ENCODE results near the gene PIK3R1. TPM values are rescaled to one million over a fixed set of nuclear protein-coding genes. Genes with fewer than 3 reads are reported as not detected.
"Not testable (repeated sequence)": the region's sequence is repeated elsewhere in the genome, so short reads cannot be mapped to it uniquely, and the experiment has no call there.

The PIK3R1 gene
- total and polyA plus RNA-seq, 2 experiments from 2014 or later = 5.9 to 9.8 TPM

DNA sequence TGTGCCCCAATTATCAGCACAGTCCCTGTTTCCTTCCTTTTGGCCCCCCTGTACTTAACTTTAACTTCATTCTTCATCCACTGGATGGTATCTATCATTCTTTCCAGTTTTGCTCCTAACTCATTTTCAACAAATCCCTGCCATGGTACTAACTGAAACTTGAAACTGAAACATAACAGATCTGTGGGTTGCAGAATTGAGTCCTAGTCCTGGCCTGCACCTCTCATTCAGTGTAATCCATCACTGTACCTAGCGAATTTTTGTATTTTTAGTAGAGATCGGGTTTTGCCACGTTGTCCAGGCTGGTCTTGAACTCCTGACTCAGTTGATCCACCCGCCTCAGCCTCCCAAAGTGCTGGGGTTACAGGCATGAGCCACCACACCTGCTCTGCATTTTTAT lies 15.3 kb upstream of the PIK3R1 start:
- no peaks in the 10 kb centered on the region for H3K9me3 Mint-ChIP-seq
- H2AFZ ChIP-seq = no peak overlapping the region
- H3K4me1 ChIP-seq (ENCODE audit: insufficient read depth) = 0 out of 2 replicates have a peak, but pooled peaks cover under 1% of the 10 kb centered on the region
- H3K4me1 Mint-ChIP-seq = no peaks in the 10 kb centered on the region
- no peak overlapping the region for H3K27ac ChIP-seq (ENCODE audit: low read depth)
- DNase-seq (ENCODE audit: low spot score) = no peak
- no peak overlapping the region for H3K4me2 ChIP-seq
- H3K79me2 ChIP-seq (replicated peaks; ENCODE audit: insufficient read depth) = no peaks in the 10 kb centered on the region
- no peak for ATAC-seq
- no peaks in the 10 kb centered on the region for H4K20me1 ChIP-seq (replicated peaks; ENCODE audit: insufficient read depth)
- H3K27me3 Mint-ChIP-seq (ENCODE audit: insufficient read depth, low read depth, poor library complexity) = peaks cover 1% of the 10 kb centered on the region
- no peaks in the 10 kb centered on the region for H3K36me3 Mint-ChIP-seq (ENCODE audit: low read depth)
- no peaks in the 10 kb centered on the region for H3K36me3 ChIP-seq (ENCODE audit: insufficient read depth)
- no peak for TF ChIP-seq EZH2phosphoT487 (IDR thresholded peaks at IDR 0.05; ENCODE audit: unreplicated experiment)
- no peak for TF ChIP-seq CREB1 (CRISPR knock-in tag; IDR thresholded peaks at IDR 0.05; ENCODE audit: low read depth)
- no peak for TF ChIP-seq JUNB (IDR thresholded peaks at IDR 0.05; ENCODE audit: unreplicated experiment)
- TF ChIP-seq, protein P1, sequence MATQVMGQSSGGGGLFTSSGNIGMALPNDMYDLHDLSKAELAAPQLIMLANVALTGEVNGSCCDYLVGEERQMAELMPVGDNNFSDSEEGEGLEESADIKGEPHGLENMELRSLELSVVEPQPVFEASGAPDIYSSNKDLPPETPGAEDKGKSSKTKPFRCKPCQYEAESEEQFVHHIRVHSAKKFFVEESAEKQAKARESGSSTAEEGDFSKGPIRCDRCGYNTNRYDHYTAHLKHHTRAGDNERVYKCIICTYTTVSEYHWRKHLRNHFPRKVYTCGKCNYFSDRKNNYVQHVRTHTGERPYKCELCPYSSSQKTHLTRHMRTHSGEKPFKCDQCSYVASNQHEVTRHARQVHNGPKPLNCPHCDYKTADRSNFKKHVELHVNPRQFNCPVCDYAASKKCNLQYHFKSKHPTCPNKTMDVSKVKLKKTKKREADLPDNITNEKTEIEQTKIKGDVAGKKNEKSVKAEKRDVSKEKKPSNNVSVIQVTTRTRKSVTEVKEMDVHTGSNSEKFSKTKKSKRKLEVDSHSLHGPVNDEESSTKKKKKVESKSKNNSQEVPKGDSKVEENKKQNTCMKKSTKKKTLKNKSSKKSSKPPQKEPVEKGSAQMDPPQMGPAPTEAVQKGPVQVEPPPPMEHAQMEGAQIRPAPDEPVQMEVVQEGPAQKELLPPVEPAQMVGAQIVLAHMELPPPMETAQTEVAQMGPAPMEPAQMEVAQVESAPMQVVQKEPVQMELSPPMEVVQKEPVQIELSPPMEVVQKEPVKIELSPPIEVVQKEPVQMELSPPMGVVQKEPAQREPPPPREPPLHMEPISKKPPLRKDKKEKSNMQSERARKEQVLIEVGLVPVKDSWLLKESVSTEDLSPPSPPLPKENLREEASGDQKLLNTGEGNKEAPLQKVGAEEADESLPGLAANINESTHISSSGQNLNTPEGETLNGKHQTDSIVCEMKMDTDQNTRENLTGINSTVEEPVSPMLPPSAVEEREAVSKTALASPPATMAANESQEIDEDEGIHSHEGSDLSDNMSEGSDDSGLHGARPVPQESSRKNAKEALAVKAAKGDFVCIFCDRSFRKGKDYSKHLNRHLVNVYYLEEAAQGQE (IDR thresholded peaks at IDR 0.05; ENCODE audit: unreplicated experiment) = no peak
- TF ChIP-seq ZNF331 (CRISPR knock-in tag; IDR thresholded peaks at IDR 0.05; ENCODE audit: low read depth) = no peak
- TF ChIP-seq EZH2 (IDR thresholded peaks at IDR 0.05; ENCODE audit: low read depth, unreplicated experiment) = no peak
- TF ChIP-seq NANOG (IDR thresholded peaks at IDR 0.05; ENCODE audit: borderline replicate concordance) = no peak
- TF ChIP-seq, protein P2, sequence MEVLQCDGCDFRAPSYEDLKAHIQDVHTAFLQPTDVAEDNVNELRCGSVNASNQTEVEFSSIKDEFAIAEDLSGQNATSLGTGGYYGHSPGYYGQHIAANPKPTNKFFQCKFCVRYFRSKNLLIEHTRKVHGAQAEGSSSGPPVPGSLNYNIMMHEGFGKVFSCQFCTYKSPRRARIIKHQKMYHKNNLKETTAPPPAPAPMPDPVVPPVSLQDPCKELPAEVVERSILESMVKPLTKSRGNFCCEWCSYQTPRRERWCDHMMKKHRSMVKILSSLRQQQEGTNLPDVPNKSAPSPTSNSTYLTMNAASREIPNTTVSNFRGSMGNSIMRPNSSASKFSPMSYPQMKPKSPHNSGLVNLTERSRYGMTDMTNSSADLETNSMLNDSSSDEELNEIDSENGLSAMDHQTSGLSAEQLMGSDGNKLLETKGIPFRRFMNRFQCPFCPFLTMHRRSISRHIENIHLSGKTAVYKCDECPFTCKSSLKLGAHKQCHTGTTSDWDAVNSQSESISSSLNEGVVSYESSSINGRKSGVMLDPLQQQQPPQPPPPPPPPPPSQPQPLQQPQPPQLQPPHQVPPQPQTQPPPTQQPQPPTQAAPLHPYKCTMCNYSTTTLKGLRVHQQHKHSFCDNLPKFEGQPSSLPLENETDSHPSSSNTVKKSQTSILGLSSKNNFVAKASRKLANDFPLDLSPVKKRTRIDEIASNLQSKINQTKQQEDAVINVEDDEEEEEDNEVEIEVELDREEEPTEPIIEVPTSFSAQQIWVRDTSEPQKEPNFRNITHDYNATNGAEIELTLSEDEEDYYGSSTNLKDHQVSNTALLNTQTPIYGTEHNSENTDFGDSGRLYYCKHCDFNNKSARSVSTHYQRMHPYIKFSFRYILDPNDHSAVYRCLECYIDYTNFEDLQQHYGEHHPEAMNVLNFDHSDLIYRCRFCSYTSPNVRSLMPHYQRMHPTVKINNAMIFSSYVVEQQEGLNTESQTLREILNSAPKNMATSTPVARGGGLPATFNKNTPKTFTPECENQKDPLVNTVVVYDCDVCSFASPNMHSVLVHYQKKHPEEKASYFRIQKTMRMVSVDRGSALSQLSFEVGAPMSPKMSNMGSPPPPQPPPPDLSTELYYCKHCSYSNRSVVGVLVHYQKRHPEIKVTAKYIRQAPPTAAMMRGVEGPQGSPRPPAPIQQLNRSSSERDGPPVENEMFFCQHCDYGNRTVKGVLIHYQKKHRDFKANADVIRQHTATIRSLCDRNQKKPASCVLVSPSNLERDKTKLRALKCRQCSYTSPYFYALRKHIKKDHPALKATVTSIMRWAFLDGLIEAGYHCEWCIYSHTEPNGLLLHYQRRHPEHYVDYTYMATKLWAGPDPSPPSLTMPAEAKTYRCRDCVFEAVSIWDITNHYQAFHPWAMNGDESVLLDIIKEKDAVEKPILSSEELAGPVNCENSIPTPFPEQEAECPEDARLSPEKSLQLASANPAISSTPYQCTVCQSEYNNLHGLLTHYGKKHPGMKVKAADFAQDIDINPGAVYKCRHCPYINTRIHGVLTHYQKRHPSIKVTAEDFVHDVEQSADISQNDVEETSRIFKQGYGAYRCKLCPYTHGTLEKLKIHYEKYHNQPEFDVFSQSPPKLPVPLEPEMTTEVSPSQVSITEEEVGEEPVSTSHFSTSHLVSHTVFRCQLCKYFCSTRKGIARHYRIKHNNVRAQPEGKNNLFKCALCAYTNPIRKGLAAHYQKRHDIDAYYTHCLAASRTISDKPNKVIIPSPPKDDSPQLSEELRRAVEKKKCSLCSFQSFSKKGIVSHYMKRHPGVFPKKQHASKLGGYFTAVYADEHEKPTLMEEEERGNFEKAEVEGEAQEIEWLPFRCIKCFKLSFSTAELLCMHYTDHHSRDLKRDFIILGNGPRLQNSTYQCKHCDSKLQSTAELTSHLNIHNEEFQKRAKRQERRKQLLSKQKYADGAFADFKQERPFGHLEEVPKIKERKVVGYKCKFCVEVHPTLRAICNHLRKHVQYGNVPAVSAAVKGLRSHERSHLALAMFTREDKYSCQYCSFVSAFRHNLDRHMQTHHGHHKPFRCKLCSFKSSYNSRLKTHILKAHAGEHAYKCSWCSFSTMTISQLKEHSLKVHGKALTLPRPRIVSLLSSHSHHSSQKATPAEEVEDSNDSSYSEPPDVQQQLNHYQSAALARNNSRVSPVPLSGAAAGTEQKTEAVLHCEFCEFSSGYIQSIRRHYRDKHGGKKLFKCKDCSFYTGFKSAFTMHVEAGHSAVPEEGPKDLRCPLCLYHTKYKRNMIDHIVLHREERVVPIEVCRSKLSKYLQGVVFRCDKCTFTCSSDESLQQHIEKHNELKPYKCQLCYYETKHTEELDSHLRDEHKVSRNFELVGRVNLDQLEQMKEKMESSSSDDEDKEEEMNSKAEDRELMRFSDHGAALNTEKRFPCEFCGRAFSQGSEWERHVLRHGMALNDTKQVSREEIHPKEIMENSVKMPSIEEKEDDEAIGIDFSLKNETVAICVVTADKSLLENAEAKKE (CRISPR knock-in tag; IDR thresholded peaks at IDR 0.05) = no peak
- no peak for TF ChIP-seq ZNF114 (CRISPR knock-in tag; IDR thresholded peaks at IDR 0.05)
- TF ChIP-seq, protein P3, sequence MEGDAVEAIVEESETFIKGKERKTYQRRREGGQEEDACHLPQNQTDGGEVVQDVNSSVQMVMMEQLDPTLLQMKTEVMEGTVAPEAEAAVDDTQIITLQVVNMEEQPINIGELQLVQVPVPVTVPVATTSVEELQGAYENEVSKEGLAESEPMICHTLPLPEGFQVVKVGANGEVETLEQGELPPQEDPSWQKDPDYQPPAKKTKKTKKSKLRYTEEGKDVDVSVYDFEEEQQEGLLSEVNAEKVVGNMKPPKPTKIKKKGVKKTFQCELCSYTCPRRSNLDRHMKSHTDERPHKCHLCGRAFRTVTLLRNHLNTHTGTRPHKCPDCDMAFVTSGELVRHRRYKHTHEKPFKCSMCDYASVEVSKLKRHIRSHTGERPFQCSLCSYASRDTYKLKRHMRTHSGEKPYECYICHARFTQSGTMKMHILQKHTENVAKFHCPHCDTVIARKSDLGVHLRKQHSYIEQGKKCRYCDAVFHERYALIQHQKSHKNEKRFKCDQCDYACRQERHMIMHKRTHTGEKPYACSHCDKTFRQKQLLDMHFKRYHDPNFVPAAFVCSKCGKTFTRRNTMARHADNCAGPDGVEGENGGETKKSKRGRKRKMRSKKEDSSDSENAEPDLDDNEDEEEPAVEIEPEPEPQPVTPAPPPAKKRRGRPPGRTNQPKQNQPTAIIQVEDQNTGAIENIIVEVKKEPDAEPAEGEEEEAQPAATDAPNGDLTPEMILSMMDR (conservative IDR thresholded peaks at IDR 0.05; ENCODE audit: low read depth in 2 of 2) = no peak
- TF ChIP-seq POLR2AphosphoS5 (IDR thresholded peaks at IDR 0.05; ENCODE audit: low read depth) = no peak
- no peak for TF ChIP-seq STAT1 (IDR thresholded peaks at IDR 0.05; ENCODE audit: unreplicated experiment)
- H3K27ac Mint-ChIP-seq = no peak overlapping the region
- no peaks in the 10 kb centered on the region for H3K27me3 ChIP-seq (ENCODE audit: insufficient read depth)
- H3K4me3 ChIP-seq = no peak overlapping the region
- H3F3A ChIP-seq (replicated peaks; ENCODE audit: low read depth) = no peaks in the 10 kb centered on the region
- H3K9me2 ChIP-seq (ENCODE audit: insufficient read depth) = peaks cover 4% of the 10 kb centered on the region; the same call in 1 of the 2 replicates
- no peak overlapping the region for H3K4me3 Mint-ChIP-seq

DNA sequence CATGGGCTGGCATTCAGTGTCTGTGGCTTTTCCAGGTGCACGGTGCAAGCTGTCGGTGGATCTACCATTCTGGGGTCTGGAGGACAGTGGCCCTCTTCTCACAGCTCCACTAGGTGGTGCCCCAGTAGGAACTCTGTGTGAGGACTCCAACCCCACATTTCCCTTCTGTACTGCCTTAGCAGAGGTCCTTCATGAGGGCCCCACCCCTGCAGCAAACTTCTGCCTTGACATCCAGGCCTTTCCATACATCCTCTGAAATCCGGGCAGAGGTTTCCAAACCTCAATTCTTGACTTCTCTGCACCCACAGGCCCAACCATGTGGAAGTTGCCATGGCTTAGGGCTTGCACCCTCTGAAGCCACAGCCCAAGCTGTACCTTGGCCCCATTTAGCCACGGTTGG lies 4.9 kb upstream of the PIK3R1 start:
- H3K4me2 ChIP-seq; H4K20me1 ChIP-seq (replicated peaks; ENCODE audit: insufficient read depth); H3K79me2 ChIP-seq (replicated peaks; ENCODE audit: insufficient read depth); H3K27ac ChIP-seq (ENCODE audit: low read depth); H2AFZ ChIP-seq; H3K9me2 ChIP-seq (ENCODE audit: insufficient read depth); ATAC-seq; H3K4me1 ChIP-seq (ENCODE audit: insufficient read depth); H3K36me3 ChIP-seq (ENCODE audit: insufficient read depth); H3K27me3 Mint-ChIP-seq (ENCODE audit: insufficient read depth, low read depth, poor library complexity); DNase-seq (ENCODE audit: low spot score); H3F3A ChIP-seq (replicated peaks; ENCODE audit: low read depth); H3K4me3 Mint-ChIP-seq; H3K4me3 ChIP-seq; H3K27ac Mint-ChIP-seq: not testable (repeated sequence)
- H3K4me1 Mint-ChIP-seq = peaks cover 12% of the 10 kb centered on the region
- H3K36me3 Mint-ChIP-seq (ENCODE audit: low read depth) = peaks cover 32% of the 10 kb centered on the region
- H3K9me3 Mint-ChIP-seq = peaks cover 36% of the 10 kb centered on the region
- H3K27me3 ChIP-seq (ENCODE audit: insufficient read depth) = peaks cover 35% of the 10 kb centered on the region
